Glomerular visceral epithelial cell (primary cell): ENCODE data around the gene ADCY6.

ENCODE experiments used
- DNase-seq: peaks from one replicate; pipeline ENCODE4 v3.0.0-alpha.2; 2016; ENCODE audit errors: extremely low spot score

ADCY6 gene

GRCh38 chr12:48815126-48816110, 26.5 kb upstream of the ADCY6 start:
- DNase-seq, result peak; percentile 83

- peak; percentile 84 for DNase-seq
These were observed 25.6 kb upstream of the ADCY6 start for GRCh38 chr12:48814262-48815125.

- DNase-seq, result no peak
These were observed 24.8 kb upstream of the ADCY6 start for GRCh38 chr12:48813465-48814261.

- DNase-seq, result no peak
These were observed 23.5 kb upstream of the ADCY6 start for GRCh38 chr12:48812389-48812788.

GRCh38 chr12:48811437-48812090, 22.7 kb upstream of the ADCY6 start:
- no peak for DNase-seq

GRCh38 chr12:48810903-48811431, 22.1 kb upstream of the ADCY6 start:
- no peak for DNase-seq

- no peak for DNase-seq
These were observed 19.1 kb upstream of the ADCY6 start for GRCh38 chr12:48807981-48808380.

- DNase-seq, result no peak
These were observed 14.8 kb upstream of the ADCY6 start for GRCh38 chr12:48803675-48804074.

- DNase-seq, result no peak
These were observed 12.1 kb upstream of the ADCY6 start for GRCh38 chr12:48800971-48801370.

GRCh38 chr12:48800457-48800856, 11.6 kb upstream of the ADCY6 start:
- no peak for DNase-seq

- no peak for DNase-seq
These were observed 8.1 kb upstream of the ADCY6 start for GRCh38 chr12:48796976-48797375.

- DNase-seq, result peak; percentile 82
These were observed 6.9 kb upstream of the ADCY6 start for GRCh38 chr12:48795550-48796455.

GRCh38 chr12:48794870-48795269, 6.0 kb upstream of the ADCY6 start:
- peak; percentile 41 for DNase-seq

GRCh38 chr12:48793696-48794095, 4.8 kb upstream of the ADCY6 start:
- no peak for DNase-seq

GRCh38 chr12:48789858-48790326, 1.0 kb upstream of the ADCY6 start:
- no peak for DNase-seq

- DNase-seq, result no peak
These were observed 400 bp downstream of the ADCY6 start for GRCh38 chr12:48788524-48788853.

- DNase-seq, result peak; percentile 16
These were observed 932 bp downstream of the ADCY6 start for GRCh38 chr12:48787791-48788523.

GRCh38 chr12:48786591-48787544, 2.0 kb downstream of the ADCY6 start:
- DNase-seq, result no peak
